GM12878 (cell line): ENCODE results near the gene DACT3.

ENCODE experiments used
- CREB1 ChIP-seq: IDR thresholded peaks from 2 replicates; pipeline ENCODE4 v1.6.1; 2012; ENCODE audit warnings: low read depth, mild to moderate bottlenecking, inconsistent platforms
- CREM ChIP-seq: IDR thresholded peaks from 2 replicates; pipeline ENCODE4 v1.6.1; 2014; ENCODE audit warnings: antibody characterized with exemption, low read depth
- EZH2 ChIP-seq: IDR thresholded peaks from 2 replicates; pipeline ENCODE4 v1.6.1; 2012; ENCODE audit warnings: low read depth, mild to moderate bottlenecking, control low read depth, inconsistent platforms, low read length, borderline replicate concordance; ENCODE audit not compliant: control insufficient read depth
- GABPA ChIP-seq: IDR thresholded peaks from 2 replicates; pipeline ENCODE4 v1.6.1; 2014; ENCODE audit warnings: antibody characterized with exemption, low read depth, mild to moderate bottlenecking, inconsistent platforms
- TCF12 ChIP-seq: IDR thresholded peaks from 2 replicates; pipeline ENCODE4 v1.6.1; 2011; ENCODE audit warnings: low read depth, mild to moderate bottlenecking, low read length
- USF2 ChIP-seq: IDR thresholded peaks from 2 replicates; pipeline ENCODE4 v1.6.1; 2011; ENCODE audit warnings: low read depth, low read length, improper control_type of control experiment, borderline replicate concordance
- ZBTB40 ChIP-seq: fragments of 450-650 bp; IDR thresholded peaks from 2 replicates; pipeline ENCODE4 v1.6.1; 2016; ENCODE audit warnings: mild to moderate bottlenecking, moderate library complexity, borderline replicate concordance
- ZNF592 ChIP-seq: fragments of 450-650 bp; IDR thresholded peaks from 2 replicates; pipeline ENCODE4 v1.6.1; 2017; ENCODE audit warnings: mild to moderate bottlenecking, moderate library complexity
- TF ChIP-seq, protein P1 (sequence below), 3 experiments: IDR thresholded peaks in 2 of 3; conservative IDR thresholded peaks in 1 of 3; 2 replicates each; pipeline ENCODE4 v1.5.1; 2011; ENCODE audit warnings: low read depth in 3 of 3, low read length in 3 of 3, mild to moderate bottlenecking in 3 of 3, control low read depth in 2 of 3, moderate library complexity in 2 of 3, inconsistent platforms in 1 of 3, mixed read lengths in 1 of 3; ENCODE audit not compliant: control insufficient read depth in 2 of 3, insufficient read depth in 1 of 3; ENCODE audit errors: extremely low read depth in 1 of 3

GRCh38 chr19:46607448-46607841 lies 53.5 kb downstream of the DACT3 start:
- TF ChIP-seq, protein P1, sequence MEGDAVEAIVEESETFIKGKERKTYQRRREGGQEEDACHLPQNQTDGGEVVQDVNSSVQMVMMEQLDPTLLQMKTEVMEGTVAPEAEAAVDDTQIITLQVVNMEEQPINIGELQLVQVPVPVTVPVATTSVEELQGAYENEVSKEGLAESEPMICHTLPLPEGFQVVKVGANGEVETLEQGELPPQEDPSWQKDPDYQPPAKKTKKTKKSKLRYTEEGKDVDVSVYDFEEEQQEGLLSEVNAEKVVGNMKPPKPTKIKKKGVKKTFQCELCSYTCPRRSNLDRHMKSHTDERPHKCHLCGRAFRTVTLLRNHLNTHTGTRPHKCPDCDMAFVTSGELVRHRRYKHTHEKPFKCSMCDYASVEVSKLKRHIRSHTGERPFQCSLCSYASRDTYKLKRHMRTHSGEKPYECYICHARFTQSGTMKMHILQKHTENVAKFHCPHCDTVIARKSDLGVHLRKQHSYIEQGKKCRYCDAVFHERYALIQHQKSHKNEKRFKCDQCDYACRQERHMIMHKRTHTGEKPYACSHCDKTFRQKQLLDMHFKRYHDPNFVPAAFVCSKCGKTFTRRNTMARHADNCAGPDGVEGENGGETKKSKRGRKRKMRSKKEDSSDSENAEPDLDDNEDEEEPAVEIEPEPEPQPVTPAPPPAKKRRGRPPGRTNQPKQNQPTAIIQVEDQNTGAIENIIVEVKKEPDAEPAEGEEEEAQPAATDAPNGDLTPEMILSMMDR (IDR thresholded peaks at IDR 0.05 in 2 of 3, conservative IDR thresholded peaks at IDR 0.05 in 1 of 3; ENCODE audit: control insufficient read depth in 2 of 3, extremely low read depth in 1 of 3, insufficient read depth in 1 of 3, low read depth in 3 of 3, low read length in 3 of 3): no peak
- TF ChIP-seq EZH2 (no peak), CREB1 (no peak), TCF12 (no peak), ZBTB40 (no peak), USF2 (no peak), GABPA (no peak), ZNF592 (no peak), CREM (no peak)
